ENCODE data around the gene SIRPA. TPM values are rescaled to one million over a fixed set of nuclear protein-coding genes. Genes with fewer than 3 reads are reported as not detected.

Gene SIRPA
- total and polyA plus RNA-seq, 2 of the 8 experiments (the other 6 are each of a cell fraction or from before 2014, with no cell fraction given): 3.9 to 4.3 TPM

- Histone ChIP-seq H3K79me2 (ENCODE audit: control insufficient read depth in 1 of 2, insufficient read depth in 2 of 2, low read length in 2 of 2) (no peaks in the 10 kb centered on the region), H2BK20ac (ENCODE audit: low read length) (no peak overlapping the region), H3K23ac (ENCODE audit: insufficient read length) (no peak overlapping the region), H4K8ac (ENCODE audit: extremely low read depth, insufficient read depth, low read length) (no peak overlapping the region), H2BK120ac (replicated peaks; ENCODE audit: low read depth, low read length) (no peak overlapping the region), H3K79me1 (ENCODE audit: low read depth, low read length) (no peaks in the 10 kb centered on the region), H3K4me1 (replicated peaks in 1 of 4; ENCODE audit: control insufficient read depth in 3 of 4, insufficient read depth in 4 of 4, low read length in 3 of 4) (peaks cover 0 to 7% (median 0%) of the 10 kb centered on the region in 4 experiments; a peak in 4 of 7 replicates), H2BK15ac (ENCODE audit: low read length) (no peak overlapping the region), H3K56ac (replicated peaks; ENCODE audit: insufficient read length, low read depth, low read length) (no peak overlapping the region), H3K23me2 (ENCODE audit: low read depth, low read length) (no peaks in the 10 kb centered on the region; the same call in 1 of the 2 replicates), H3K36me3 (ENCODE audit: control insufficient read depth in 2 of 4, insufficient read depth in 4 of 4, low read length in 3 of 4) (no peaks in the 10 kb centered on the region), H3K9ac (replicated peaks in 1 of 4; ENCODE audit: extremely low read depth in 1 of 4, low read depth in 3 of 4, low read length in 3 of 4) (no peak overlapping the region; a peak in 1 of 7 replicates), H2AK5ac (ENCODE audit: low read depth, low read length) (peak overlapping the region; percentile 4; the same call in 1 of the 2 replicates), H4K91ac (replicated peaks; ENCODE audit: insufficient read length, low read length) (no peak overlapping the region), H4K5ac (ENCODE audit: insufficient read length, low read depth, low read length) (no peak overlapping the region), H3K27me3 (replicated peaks in 1 of 4; ENCODE audit: control insufficient read depth in 3 of 4, extremely low read depth in 1 of 4, insufficient read depth in 3 of 4, low read length in 3 of 4) (no peaks in the 10 kb centered on the region), H2BK12ac (ENCODE audit: low read depth, low read length) (no peak overlapping the region), H3K18ac (ENCODE audit: extremely low read depth, low read length) (no peak overlapping the region), H3K9me3 (ENCODE audit: insufficient read depth in 2 of 2, low read depth in 1 of 2, low read length in 1 of 2) (no peaks in the 10 kb centered on the region), H4K20me1 (replicated peaks in 1 of 2; ENCODE audit: control insufficient read depth in 1 of 2, insufficient read depth in 2 of 2, low read length in 2 of 2) (no peaks in the 10 kb centered on the region), H3K4me2 (ENCODE audit: insufficient read depth in 1 of 2, low read depth in 2 of 2, low read length in 2 of 2) (no peak overlapping the region), H2BK5ac (ENCODE audit: low read depth, low read length) (no peak overlapping the region), H3K27ac (ENCODE audit: low read depth, low read length) (no peak overlapping the region), H3K14ac (ENCODE audit: insufficient read length) (no peak overlapping the region), H3K4me3 (ENCODE audit: extremely low read depth in 1 of 4, insufficient read depth in 2 of 4, low read depth in 3 of 4, low read length in 4 of 4) (no peak overlapping the region), H2AFZ (ENCODE audit: low read length) (no peak overlapping the region), H3K4ac (replicated peaks; ENCODE audit: insufficient read length, low read depth, low read length) (no peak overlapping the region)
- ChIA-PET CTCF (ENCODE audit: partially characterized antibody) (interaction anchor here (0.9 to 1.5 kb wide), 8 partner anchors 9 to 82 kb away, joined by 3 to 7 read pairs (median 4); no protein-coding TSS in a partner anchor), POLR2A (ENCODE audit: partially characterized antibody) (interaction anchor here (0.6 to 0.7 kb wide), 2 partner anchors 41 to 627 kb away, joined by 3 read pairs; no protein-coding TSS in a partner anchor)
- DNase-seq (ENCODE audit: low read depth in 1 of 2, low spot score in 2 of 2): no peak
- TF ChIP-seq, protein P1, sequence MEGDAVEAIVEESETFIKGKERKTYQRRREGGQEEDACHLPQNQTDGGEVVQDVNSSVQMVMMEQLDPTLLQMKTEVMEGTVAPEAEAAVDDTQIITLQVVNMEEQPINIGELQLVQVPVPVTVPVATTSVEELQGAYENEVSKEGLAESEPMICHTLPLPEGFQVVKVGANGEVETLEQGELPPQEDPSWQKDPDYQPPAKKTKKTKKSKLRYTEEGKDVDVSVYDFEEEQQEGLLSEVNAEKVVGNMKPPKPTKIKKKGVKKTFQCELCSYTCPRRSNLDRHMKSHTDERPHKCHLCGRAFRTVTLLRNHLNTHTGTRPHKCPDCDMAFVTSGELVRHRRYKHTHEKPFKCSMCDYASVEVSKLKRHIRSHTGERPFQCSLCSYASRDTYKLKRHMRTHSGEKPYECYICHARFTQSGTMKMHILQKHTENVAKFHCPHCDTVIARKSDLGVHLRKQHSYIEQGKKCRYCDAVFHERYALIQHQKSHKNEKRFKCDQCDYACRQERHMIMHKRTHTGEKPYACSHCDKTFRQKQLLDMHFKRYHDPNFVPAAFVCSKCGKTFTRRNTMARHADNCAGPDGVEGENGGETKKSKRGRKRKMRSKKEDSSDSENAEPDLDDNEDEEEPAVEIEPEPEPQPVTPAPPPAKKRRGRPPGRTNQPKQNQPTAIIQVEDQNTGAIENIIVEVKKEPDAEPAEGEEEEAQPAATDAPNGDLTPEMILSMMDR (IDR thresholded peaks at IDR 0.05; ENCODE audit: control extremely low read depth in 1 of 3, insufficient read depth in 1 of 3, low read depth in 1 of 3, low read length in 3 of 3): peak in 1 of 3 experiments; percentile 11; a peak in 1 of 4 replicates
- no peak for TF ChIP-seq SUZ12 (IDR thresholded peaks at IDR 0.05; ENCODE audit: low read length)
- no peak for TF ChIP-seq CHD2 (IDR thresholded peaks at IDR 0.05; ENCODE audit: low read length)
- WGBS, 2 experiments (ENCODE audit: extremely low coverage in 1 of 2, insufficient coverage in 1 of 2, insufficient read length in 1 of 2, insufficient replicate concordance in 2 of 2, low coverage in 1 of 2, low lambda C conversion rate in 2 of 2, missing lambda C conversion rate in 1 of 2): 88% methylated on average over 7 of the region's 7 CpGs; no CpG with 5 or more reads in 1 of the 2 experiments
- no peak for FAIRE-seq
These were observed 41.7 kb upstream of the SIRPA start for GRCh38 chr20:1853473-1853872.
